Upper lobe of left lung (tissue), 6 donors: Measurements from ENCODE around the gene SYF2. TPM values are rescaled to one million over a fixed set of nuclear protein-coding genes. Genes with fewer than 3 reads are reported as not detected.
A peak's percentile ranks its signal among the peaks of the same experiment; 100 is the strongest.

Experiments
- ATAC-seq, 2 donors: fragments of 200-7000 bp; cut with Tn5 transposase; one replicate each; pipeline ENCODE4 v1.9.1; 2022; ENCODE audit warnings: mild to moderate bottlenecking in 2 of 2, moderate library complexity in 2 of 2; ENCODE audit not compliant: low FRiP score in 2 of 2
- DNase-seq, 2 donors: peaks; one replicate each; pipeline ENCODE4 v3.0.0-alpha.2; 2019 to 2020
- H3K27ac ChIP-seq, 4 donors: fragments of 200-600 bp; sonication (generic); one replicate each; pipeline ENCODE4 v1.5.1; 2016 to 2019
- H3K27me3 ChIP-seq, 4 donors: fragments of 200-600 bp; sonication (generic); one replicate each; pipeline ENCODE4 v1.5.1; 2017 to 2019
- H3K36me3 ChIP-seq, 4 donors: fragments of 200-600 bp; sonication (generic); one replicate each; pipeline ENCODE4 v1.5.1; 2016 to 2019
- H3K4me1 ChIP-seq, 4 donors: fragments of 200-600 bp; sonication (generic); one replicate each; pipeline ENCODE4 v1.5.1; 2018 to 2019
- H3K4me3 ChIP-seq, 4 donors: fragments of 200-600 bp; sonication (generic); one replicate each; pipeline ENCODE4 v1.5.1; 2017 to 2019; ENCODE audit warnings: mild to moderate bottlenecking in 2 of 4, moderate library complexity in 1 of 4
- H3K9me3 ChIP-seq, 4 donors: fragments of 200-600 bp; sonication (generic); one replicate each; pipeline ENCODE4 v1.5.1; 2018 to 2019
- CTCF ChIP-seq, 6 experiments: fragments of 450-650 bp in 4 of 6; fragments of 200-600 bp in 2 of 6; sonication (generic) in 2 of 6; IDR thresholded peaks; one replicate each; pipeline ENCODE4 v1.5.1; 2016 to 2019; ENCODE audit warnings: antibody characterized with exemption in 6 of 6
- EP300 ChIP-seq, 4 donors: sonication (generic); formaldehyde crosslinking; IDR thresholded peaks; one replicate each; pipeline ENCODE4 v1.5.1; 2017; ENCODE audit warnings: antibody characterized with exemption in 4 of 4, control low read depth in 2 of 4
- POLR2A ChIP-seq, 4 donors: fragments of 450-650 bp; IDR thresholded peaks; one replicate each; pipeline ENCODE4 v1.5.1; 2016 to 2017; ENCODE audit warnings: antibody characterized with exemption in 4 of 4, mild to moderate bottlenecking in 2 of 4
- POLR2AphosphoS5 ChIP-seq, 2 donors: sonication (generic); formaldehyde crosslinking; IDR thresholded peaks; one replicate each; pipeline ENCODE4 v1.5.1; 2017; ENCODE audit warnings: antibody characterized with exemption in 2 of 2
- WGBS, 2 donors: methylation state at CpG; one replicate each; pipeline ENCODE4 v1.1.5; 2017 to 2018; 5-methylcytosine and 5-hydroxymethylcytosine counted together
- total RNA-seq, 6 donors: library from RNA; depleted of rRNA in 4 of 6; stranded (reverse); fragments of >200 nt in 4 of 6; gene quantifications; one replicate each; pipeline versions ENCODE4 v1.1.0 to v1.2.1, GENCODE V29; 2016 to 2021
- donor health status: DM: no; HTN: no; CAD: no; lungs with moderate emphysema.
- donor health status: DM: no; HTN: yes; CAD: no; lungs with severe emphysema.

Gene SYF2
- total RNA-seq, 6 donors from 2014 or later: 21.9 to 66.5 (median 39.5) TPM

GRCh38 chr1:25255706-25256577, 23.6 kb upstream of the SYF2 start:
- WGBS, 2 donors: 81 to 84% methylated on average over 18 of the region's 18 CpGs
- DNase-seq: no peak

GRCh38 chr1:25253911-25254310, 21.6 kb upstream of the SYF2 start:
- DNase-seq: no peak
- Histone ChIP-seq H3K4me3 (no peak overlapping the region), H3K27ac (peak overlapping the region in 1 of 4 donors; percentile 42), H3K9me3 (no peaks in the 10 kb centered on the region), H3K4me1 (peaks cover 0 to 3% (median 0%) of the 10 kb centered on the region in 4 donors), H3K27me3 (no peaks in the 10 kb centered on the region), H3K36me3 (no peaks in the 10 kb centered on the region)
- no peak for ATAC-seq
- no peak for TF ChIP-seq POLR2AphosphoS5 (IDR thresholded peaks at IDR 0.05)
- no peak for TF ChIP-seq POLR2A (IDR thresholded peaks at IDR 0.05)
- no peak for TF ChIP-seq EP300 (IDR thresholded peaks at IDR 0.05)
- WGBS, 2 donors: 84 to 87% methylated on average over 2 of the region's 2 CpGs

More at GRCh38 chr1:25255706-25256577, 23.6 kb upstream of the SYF2 start:
- no peak for TF ChIP-seq POLR2A (IDR thresholded peaks at IDR 0.05)
- no peak for TF ChIP-seq EP300 (IDR thresholded peaks at IDR 0.05)
- TF ChIP-seq POLR2AphosphoS5 (IDR thresholded peaks at IDR 0.05): no peak
- TF ChIP-seq CTCF (IDR thresholded peaks at IDR 0.05): no peak
- ATAC-seq: no peak
- H3K27me3 ChIP-seq: no peaks in the 10 kb centered on the region
- no peak overlapping the region for H3K4me3 ChIP-seq
- H3K9me3 ChIP-seq: no peaks in the 10 kb centered on the region
- H3K36me3 ChIP-seq: no peaks in the 10 kb centered on the region
- H3K27ac ChIP-seq: no peak overlapping the region
- peaks cover 0 to 9% (median 5%) of the 10 kb centered on the region in 4 donors for H3K4me1 ChIP-seq

- Histone ChIP-seq H3K9me3 (no peaks in the 10 kb centered on the region), H3K4me3 (peak overlapping the region; percentile 52 to 96 (median 80)), H3K27me3 (no peaks in the 10 kb centered on the region), H3K36me3 (peaks cover 24 to 35% (median 30%) of the 10 kb centered on the region in 4 donors), H3K27ac (peak overlapping the region; percentile 99 to 100 (median 100)), H3K4me1 (peaks cover 22 to 35% (median 24%) of the 10 kb centered on the region in 4 donors)
- DNase-seq: no peak
- TF ChIP-seq POLR2AphosphoS5 (IDR thresholded peaks at IDR 0.05) (no peak), EP300 (IDR thresholded peaks at IDR 0.05) (no peak), CTCF (IDR thresholded peaks at IDR 0.05) (peak in 1 of 6 experiments; percentile 4)
- 24 to 47% methylated on average over 15 to 29 of the region's 30 CpGs for WGBS, 2 donors
- ATAC-seq: no peak
These were observed 15.8 kb upstream of the SYF2 start for GRCh38 chr1:25247829-25248754.

GRCh38 chr1:25247024-25247828, 14.9 kb upstream of the SYF2 start, which contains the start of gene RSRP1:
RSRP1 (minus strand) TSS chr1:25247454; CDS start chr1:25246963, 491 bp downstream.
- ATAC-seq: peak; percentile 97
- Histone ChIP-seq H3K9me3 (no peaks in the 10 kb centered on the region), H3K36me3 (peaks cover 31 to 43% (median 39%) of the 10 kb centered on the region in 4 donors), H3K4me3 (peak within 1 kb of the TSS; percentile 65 to 96 (median 83)), H3K4me1 (peaks cover 22 to 41% (median 24%) of the 10 kb centered on the region in 4 donors), H3K27ac (peak within 1 kb of the TSS; percentile 99 to 100 (median 100)), H3K27me3 (no peaks in the 10 kb centered on the region)
- TF ChIP-seq POLR2AphosphoS5 (IDR thresholded peaks at IDR 0.05) (peak; percentile 100), POLR2A (IDR thresholded peaks at IDR 0.05) (peak; percentile 96 to 100 (median 99)), EP300 (IDR thresholded peaks at IDR 0.05) (peak in 1 of 4 donors; percentile 84), CTCF (IDR thresholded peaks at IDR 0.05) (peak in 3 of 6 experiments; percentile 40 to 58 (median 53))
- WGBS, 2 donors: 0 to 1% methylated on average over 22 to 30 of the region's 79 CpGs
- DNase-seq: peak; percentile 98 to 99
